WTC11 (cell line): ENCODE results near the gene MSL3B.

Source experiments
- CREB1 ChIP-seq: sonication (generic); formaldehyde crosslinking; IDR thresholded peaks from 2 replicates; pipeline ENCODE4 v1.8.0; 2023; ENCODE audit warnings: mild to moderate bottlenecking, missing genetic modification reagents
- CTCF ChIP-seq: fragments of 200-600 bp; IDR thresholded peaks from 2 replicates; pipeline ENCODE4 v1.8.0; 2022; ENCODE audit warnings: antibody characterized with exemption
- ETV6 ChIP-seq: sonication (generic); formaldehyde crosslinking; IDR thresholded peaks from 2 replicates; pipeline ENCODE4 v1.8.1; 2022; ENCODE audit warnings: mild to moderate bottlenecking, missing genetic modification reagents
- NFYB ChIP-seq: sonication (generic); formaldehyde crosslinking; conservative IDR thresholded peaks from 2 replicates; pipeline ENCODE4 v1.8.0; 2022; ENCODE audit warnings: low read depth, missing genetic modification reagents
- RELA ChIP-seq: sonication (generic); formaldehyde crosslinking; IDR thresholded peaks from 2 replicates; pipeline ENCODE4 v1.8.1; 2022; ENCODE audit warnings: missing genetic modification reagents, mild to moderate bottlenecking, borderline replicate concordance

- TF ChIP-seq NFYB (CRISPR knock-in tag) (no peak), RELA (CRISPR knock-in tag) (no peak), CTCF (no peak), CREB1 (CRISPR knock-in tag) (no peak), ETV6 (CRISPR knock-in tag) (no peak)
These were observed 1.7 kb downstream of the MSL3B start for GRCh38 chr2:233866479-233866878.
